ENCODE measurements around the gene RAD51C.
"Not testable (repeated sequence)": the region's sequence is repeated elsewhere in the genome, so short reads cannot be mapped to it uniquely, and the experiment has no call there.

The RAD51C gene

GRCh38 chr17:58684003-58684402 is 8.4 kb upstream of the RAD51C start:
- no peak for DNase-seq (ENCODE audit: low read depth in 2 of 2)

GRCh38 chr17:58684462-58684861 is 7.9 kb upstream of the RAD51C start:
- not testable (repeated sequence) for DNase-seq (ENCODE audit: low read depth in 2 of 2)

- DNase-seq (ENCODE audit: low read depth in 2 of 2): no peak
Observed at GRCh38 chr17:58686980-58687379, 5.4 kb upstream of the RAD51C start.

- DNase-seq (ENCODE audit: low read depth in 2 of 2): no peak
Observed at GRCh38 chr17:58688521-58688920, 3.9 kb upstream of the RAD51C start.

GRCh38 chr17:58690033-58690432 is 2.4 kb upstream of the RAD51C start:
- DNase-seq (ENCODE audit: low read depth in 2 of 2): not testable (repeated sequence)

GRCh38 chr17:58691701-58692238 is 632 bp upstream of the RAD51C start, which contains the start of gene TEX14:
TSS of gene TEX14 (minus strand) at chr17:58692045. CDS start at chr17:58652001, 40,044 bp downstream.
- DNase-seq (ENCODE audit: low read depth in 2 of 2): no peak

- no peak for DNase-seq (ENCODE audit: low read depth in 2 of 2)
Observed at GRCh38 chr17:58693208-58693607, 806 bp downstream of the RAD51C start.

GRCh38 chr17:58693751-58694150 is 1.3 kb downstream of the RAD51C start:
- DNase-seq (ENCODE audit: low read depth in 2 of 2): no peak

- DNase-seq (ENCODE audit: low read depth in 2 of 2): no peak
Observed at GRCh38 chr17:58694302-58694701, 1.9 kb downstream of the RAD51C start.

GRCh38 chr17:58694826-58695225 is 2.4 kb downstream of the RAD51C start:
- DNase-seq (ENCODE audit: low read depth in 2 of 2): no peak

GRCh38 chr17:58699771-58700170 is 7.4 kb downstream of the RAD51C start:
- DNase-seq (ENCODE audit: low read depth in 2 of 2): no peak

- DNase-seq (ENCODE audit: low read depth in 2 of 2): no peak
Observed at GRCh38 chr17:58702045-58702476, 9.7 kb downstream of the RAD51C start.

GRCh38 chr17:58702708-58703107 is 10.3 kb downstream of the RAD51C start:
- DNase-seq (ENCODE audit: low read depth in 2 of 2): no peak

GRCh38 chr17:58703137-58703915 is 10.9 kb downstream of the RAD51C start:
- DNase-seq (ENCODE audit: low read depth in 2 of 2): no peak

GRCh38 chr17:58703916-58704286 is 11.5 kb downstream of the RAD51C start:
- no peak for DNase-seq (ENCODE audit: low read depth in 2 of 2)

- DNase-seq (ENCODE audit: low read depth in 2 of 2): no peak
Observed at GRCh38 chr17:58706351-58707140, 14.1 kb downstream of the RAD51C start.

- no peak for DNase-seq (ENCODE audit: low read depth in 2 of 2)
Observed at GRCh38 chr17:58710948-58711552, 18.6 kb downstream of the RAD51C start.

GRCh38 chr17:58722274-58722673 is 29.9 kb downstream of the RAD51C start:
- no peak for DNase-seq (ENCODE audit: low read depth in 2 of 2)

- DNase-seq (ENCODE audit: low read depth in 2 of 2): no peak
Observed at GRCh38 chr17:58722696-58723095, 30.3 kb downstream of the RAD51C start.

GRCh38 chr17:58728798-58729197 is 36.4 kb downstream of the RAD51C start:
- DNase-seq (ENCODE audit: low read depth in 2 of 2): no peak

- no peak for DNase-seq (ENCODE audit: low read depth in 2 of 2)
Observed at GRCh38 chr17:58730937-58731336, 38.5 kb downstream of the RAD51C start.

GRCh38 chr17:58734040-58734439 is 41.6 kb downstream of the RAD51C start:
- DNase-seq (ENCODE audit: low read depth in 2 of 2): no peak
